Spleen (tissue), 11 donors: ENCODE data around the gene CFAP99. TPM values are rescaled to one million over a fixed set of nuclear protein-coding genes. Genes with fewer than 3 reads are reported as not detected.

Experiments used
- DNase-seq: peaks from one replicate; pipeline ENCODE4 v3.0.0-alpha.2; 2020
- H3K27ac ChIP-seq, 8 donors: fragments of 200-600 bp; sonication (generic) in 7 of 8; 1 replicate in 4 of 8; 2 replicates in 4 of 8; pipeline versions ENCODE4 v1.5.0 to v1.8.0; 2016 to 2021; ENCODE audit warnings: inconsistent platforms in 4 of 8, mild to moderate bottlenecking in 4 of 8, moderate library complexity in 1 of 8
- H3K27me3 ChIP-seq, 7 donors: fragments of 200-600 bp; sonication (generic) in 6 of 7; replicated peaks in 1 of 7; 1 replicate in 4 of 7; 2 replicates in 3 of 7; pipeline versions ENCODE4 v1.5.0 to v1.8.0; 2016 to 2021; ENCODE audit warnings: inconsistent platforms in 3 of 7, mild to moderate bottlenecking in 1 of 7
- H3K36me3 ChIP-seq, 6 donors: fragments of 200-600 bp; sonication (generic) in 5 of 6; 1 replicate in 4 of 6; 2 replicates in 2 of 6; pipeline versions ENCODE4 v1.5.0 to v1.8.0; 2016 to 2021; ENCODE audit warnings: inconsistent platforms in 2 of 6
- H3K4me1 ChIP-seq, 6 donors: fragments of 200-600 bp; sonication (generic) in 5 of 6; 1 replicate in 3 of 6; 2 replicates in 3 of 6; pipeline versions ENCODE4 v1.5.0 to v1.8.0; 2016 to 2021; ENCODE audit warnings: inconsistent platforms in 3 of 6
- H3K4me3 ChIP-seq, 8 donors: fragments of 200-600 bp; sonication (generic) in 7 of 8; 1 replicate in 4 of 8; 2 replicates in 4 of 8; pipeline versions ENCODE4 v1.5.0 to v1.8.0; 2016 to 2021; ENCODE audit warnings: inconsistent platforms in 4 of 8, mild to moderate bottlenecking in 4 of 8, moderate library complexity in 2 of 8
- H3K9me3 ChIP-seq, 8 donors: fragments of 200-600 bp; sonication (generic) in 7 of 8; 1 replicate in 4 of 8; 2 replicates in 4 of 8; pipeline versions ENCODE4 v1.5.0 to v1.8.0; 2016 to 2021; ENCODE audit warnings: inconsistent platforms in 4 of 8
- CTCF ChIP-seq, 11 experiments: fragments of 200-600 bp in 7 of 11; fragments of 450-650 bp in 4 of 11; sonication (generic) in 4 of 11; IDR thresholded peaks in 8 of 11; conservative IDR thresholded peaks in 3 of 11; 1 replicate in 7 of 11; 2 replicates in 4 of 11; pipeline versions ENCODE4 v1.4.0 to v1.8.0; 2016 to 2021; ENCODE audit warnings: antibody characterized with exemption in 11 of 11, inconsistent platforms in 4 of 11, mild to moderate bottlenecking in 1 of 11
- POLR2A ChIP-seq, 3 donors: fragments of 450-650 bp; IDR thresholded peaks; one replicate each; pipeline ENCODE4 v1.5.1; 2017; ENCODE audit warnings: antibody characterized with exemption in 3 of 3, mild to moderate bottlenecking in 1 of 3
- POLR2AphosphoS5 ChIP-seq, 3 donors: sonication (generic); formaldehyde crosslinking; IDR thresholded peaks; one replicate each; pipeline ENCODE4 v1.5.1; 2017; ENCODE audit warnings: antibody characterized with exemption in 3 of 3
- WGBS, 5 donors: extraction: QIAGEN DNeasy Blood & Tissue Kit in 3 of 5; methylation state at CpG; one replicate each; pipeline versions ENCODE4 v1.1.5 to v1.1.7; 2013 to 2018; 5-methylcytosine and 5-hydroxymethylcytosine counted together
- intact Hi-C: fragments of 100-400 bp; cut with DNase I; formaldehyde crosslinking; loops from one replicate; pipeline ENCODE4 v1.15.0; 2023; ENCODE audit warnings: low total_unique reads
- polyA plus RNA-seq, 3 donors: library from polyadenylated mRNA; stranded (reverse); fragments of 200-250 nt; gene quantifications; one replicate each; pipeline ENCODE4 v1.2.1, GENCODE V29; 2013
- total RNA-seq, 7 donors: library from RNA; depleted of rRNA in 3 of 7; stranded (reverse); fragments of >200 nt in 3 of 7; fragmentation: NEBNext Ultra II Directional in 4 of 7; extraction: Animal tissue kit (Norgen Biotek cat#: 25700) in 4 of 7; gene quantifications; one replicate each; pipeline versions ENCODE4 v1.1.0 to v1.2.1, GENCODE V29; 2016 to 2021
- donor health status: healthy with polysubstance abuse.
- donor health status: DM: no; HTN: no; CAD: no; lungs with moderate emphysema.
- donor health status: DM: no; HTN: no; CAD: no.
- donor health status: Bipolar disorder and iron deficiency.
- donor health status: healthy.
- donor health status: DM: no; HTN: no; CAD: no.
- donor health status: DM: yes; HTN: yes; CAD: no.

Gene CFAP99
- total and polyA plus RNA-seq, 10 donors, result 0.13 to 0.22 TPM; not detected in 8

DNA sequence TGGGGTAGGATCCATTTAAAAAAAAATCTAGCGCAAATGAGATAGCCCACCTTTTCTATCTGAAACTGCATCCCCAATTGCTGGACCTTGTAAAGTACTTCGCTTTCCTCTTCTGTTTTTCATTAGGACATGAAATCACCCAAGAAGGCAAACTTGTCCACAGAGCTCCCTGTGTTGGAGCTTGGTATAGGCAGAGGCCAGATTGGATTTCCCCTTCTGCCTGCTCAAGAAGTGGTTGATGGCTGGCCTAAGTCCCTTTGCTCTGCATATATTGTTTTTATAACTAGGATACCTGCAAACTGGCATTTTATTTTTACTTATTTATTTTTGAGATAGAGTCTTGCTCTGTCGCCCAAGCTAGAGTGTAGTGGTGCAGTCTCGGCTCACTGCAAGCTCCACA is 78.6 kb downstream of the CFAP99 start:
- DNase-seq, result no peak
- Histone ChIP-seq H3K36me3 (peaks cover 7 to 100% (median 77%) of the 10 kb centered on the region in 6 donors), H3K4me3 (no peak overlapping the region), H3K4me1 (peaks cover 0 to 57% (median 29%) of the 10 kb centered on the region in 6 donors), H3K27me3 (no peaks in the 10 kb centered on the region), H3K9me3 (no peaks in the 10 kb centered on the region), H3K27ac (peak overlapping the region in 7 of 8 donors; percentile 3 to 74 (median 59))
- WGBS, 5 donors, result 76 to 94% (median 88%) methylated on average over 4 of the region's 4 CpGs
- TF ChIP-seq CTCF (IDR thresholded peaks at IDR 0.05 in 8 of 11, conservative IDR thresholded peaks at IDR 0.05 in 3 of 11) (no peak), POLR2AphosphoS5 (IDR thresholded peaks at IDR 0.05) (no peak), POLR2A (IDR thresholded peaks at IDR 0.05) (no peak)
- intact Hi-C loops, result no loop called here

DNA sequence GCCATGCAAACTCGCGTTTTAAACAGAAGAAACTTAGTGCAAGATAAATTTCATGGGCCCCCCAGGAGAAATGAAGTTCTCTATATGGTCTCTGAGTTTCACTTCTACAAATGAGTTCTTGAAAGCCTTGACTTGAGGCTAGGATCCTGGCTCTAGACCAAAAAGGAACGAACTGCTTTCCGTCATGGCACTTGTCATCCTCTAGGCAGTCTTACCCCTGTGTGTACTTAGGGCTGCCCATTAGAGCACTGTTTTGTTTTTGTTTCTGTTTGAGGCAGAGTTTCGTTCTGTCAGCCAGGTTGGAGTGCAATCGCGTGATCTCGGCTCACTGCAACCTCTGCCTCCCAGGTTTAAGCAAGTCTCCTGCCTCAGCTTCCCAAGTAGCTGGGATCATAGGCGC is 79.2 kb downstream of the CFAP99 start:
- intact Hi-C loops, result no loop called here
- H3K36me3 ChIP-seq, result peaks cover under 1 to 100% (median 76%) of the 10 kb centered on the region in 6 donors
- no peak for DNase-seq

GRCh38 chr4:2500547-2500946 is 81.8 kb downstream of the CFAP99 start:
- DNase-seq, result no peak
- no peak overlapping the region for H3K27ac ChIP-seq
- H3K4me3 ChIP-seq, result no peak overlapping the region
- no peaks in the 10 kb centered on the region for H3K9me3 ChIP-seq
- TF ChIP-seq POLR2AphosphoS5 (IDR thresholded peaks at IDR 0.05), result no peak
- no peak for TF ChIP-seq POLR2A (IDR thresholded peaks at IDR 0.05)
- TF ChIP-seq CTCF (IDR thresholded peaks at IDR 0.05 in 8 of 11, conservative IDR thresholded peaks at IDR 0.05 in 3 of 11), result no peak
- H3K4me1 ChIP-seq, result peaks cover 0 to 38% (median 19%) of the 10 kb centered on the region in 6 donors
- whole genome bisulfite sequencing, 5 donors, result 85 to 91% (median 88%) methylated on average over 2 of the region's 2 CpGs
- intact Hi-C loops, result no loop called here
- H3K27me3 ChIP-seq, result no peaks in the 10 kb centered on the region
- H3K36me3 ChIP-seq, result peaks cover 0 to 100% (median 76%) of the 10 kb centered on the region in 6 donors

More for the DNA sequence above, 79.2 kb downstream of the CFAP99 start:
- Histone ChIP-seq H3K4me3 (no peak overlapping the region), H3K27ac (peak overlapping the region in 6 of 8 donors; percentile 4 to 74 (median 64)), H3K9me3 (no peaks in the 10 kb centered on the region), H3K27me3 (no peaks in the 10 kb centered on the region), H3K4me1 (peaks cover 0 to 51% (median 25%) of the 10 kb centered on the region in 6 donors)
- TF ChIP-seq CTCF (IDR thresholded peaks at IDR 0.05 in 8 of 11, conservative IDR thresholded peaks at IDR 0.05 in 3 of 11), result peak in 1 of 11 experiments; percentile 15
- no peak for TF ChIP-seq POLR2A (IDR thresholded peaks at IDR 0.05)
- peak in 1 of 3 donors; percentile 65 for TF ChIP-seq POLR2AphosphoS5 (IDR thresholded peaks at IDR 0.05)
- 57 to 84% (median 80%) methylated on average over 9 of the region's 9 CpGs for WGBS, 5 donors

DNA sequence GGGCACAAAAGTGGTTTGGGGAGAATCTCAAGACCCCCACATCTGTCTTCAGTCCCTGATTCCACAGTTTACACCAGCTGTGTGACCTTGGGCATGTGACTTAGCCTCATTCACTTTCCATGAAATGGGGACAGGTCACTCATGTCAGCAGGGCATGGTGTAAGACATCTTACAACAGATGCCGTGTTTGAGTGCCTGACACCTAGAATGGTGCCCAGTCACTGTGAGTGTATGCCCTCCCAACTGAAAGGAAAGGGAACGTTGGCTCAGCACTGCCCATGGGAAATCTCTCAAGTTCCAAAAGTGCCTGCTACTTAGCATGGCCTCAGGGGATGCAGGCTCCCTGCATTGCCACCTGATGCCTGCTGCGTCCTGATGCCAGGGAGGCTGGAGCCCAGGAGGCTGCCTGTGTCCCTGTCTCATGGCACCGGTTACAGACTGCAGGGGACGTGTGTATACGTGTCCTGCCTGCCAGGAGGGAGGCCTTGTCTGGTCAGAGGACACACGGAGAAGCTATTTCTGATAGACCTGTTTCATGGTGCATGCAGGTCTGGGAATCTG is 82.4 kb downstream of the CFAP99 start:
- DNase-seq, result no peak
- H3K36me3 ChIP-seq, result peaks cover 0 to 100% (median 76%) of the 10 kb centered on the region in 6 donors
- WGBS, 5 donors, result 89 to 97% (median 96%) methylated on average over 5 to 7 of the region's 7 CpGs

More for the DNA sequence above, 82.4 kb downstream of the CFAP99 start:
- no peak overlapping the region for H3K4me3 ChIP-seq
- peaks cover 0 to 33% (median 16%) of the 10 kb centered on the region in 6 donors for H3K4me1 ChIP-seq
- TF ChIP-seq POLR2AphosphoS5 (IDR thresholded peaks at IDR 0.05) (peak; percentile 12 to 70 (median 31)), CTCF (IDR thresholded peaks at IDR 0.05 in 8 of 11, conservative IDR thresholded peaks at IDR 0.05 in 3 of 11) (no peak)
- H3K9me3 ChIP-seq, result no peaks in the 10 kb centered on the region
- H3K27ac ChIP-seq, result no peak overlapping the region
- intact Hi-C loops, result no loop called here
- H3K27me3 ChIP-seq, result no peaks in the 10 kb centered on the region
